ENCODE results near the gene SLX4IP.

- TF ChIP-seq POLR2A (IDR thresholded peaks at IDR 0.05) (no peak), CTCF (IDR thresholded peaks at IDR 0.05) (no peak)
These were observed 127.8 kb downstream of the SLX4IP start for GRCh38 chr20:10562899-10563298.

All from prostate gland (tissue), 2 donors.